H1 (cell line): Measurements from ENCODE around the gene HIBADH. TPM values are rescaled to one million over a fixed set of nuclear protein-coding genes. Genes with fewer than 3 reads are reported as not detected.

ENCODE experiments used
- CTCF ChIA-PET: fragments of 300-600 bp; sonication (Branson Sonifier 250); formaldehyde crosslinking; loops from one replicate; lab custom pipeline; 2021; ENCODE audit not compliant: partially characterized antibody; lab: Charles Lee
- POLR2A ChIA-PET: fragments of 300-600 bp; sonication (Branson Sonifier 250); formaldehyde crosslinking; loops from one replicate; lab custom pipeline; 2021; ENCODE audit warnings: inconsistent platforms; ENCODE audit not compliant: partially characterized antibody; lab: Charles Lee
- DNase-seq, 2 experiments: peaks; one replicate each; pipeline versions ENCODE4 v3.0.0 to v3.0.0-alpha.2; 2010 to 2022; ENCODE audit warnings: low spot score in 2 of 2, low read depth in 1 of 2, mixed read lengths in 1 of 2
- FAIRE-seq: peaks from 2 replicates; lab custom pipeline; 2011; peaks lifted over from hg19 to GRCh38; lab: Jason Lieb, UNC
- H2AFZ ChIP-seq: 2 replicates; pipeline ENCODE4 v1.8.1; 2012; ENCODE audit warnings: low read length, inconsistent platforms
- H2AK5ac ChIP-seq: 2 replicates; pipeline ENCODE4 v1.6.1; 2013; ENCODE audit warnings: low read depth, low read length
- H2BK120ac ChIP-seq: replicated peaks from 2 replicates; pipeline ENCODE3; 2013; ENCODE audit warnings: low read depth, low read length, inconsistent platforms
- H2BK12ac ChIP-seq: 2 replicates; pipeline ENCODE4 v1.6.1; 2013; ENCODE audit warnings: low read depth, low read length
- H2BK15ac ChIP-seq: 2 replicates; pipeline ENCODE4 v1.6.1; 2013; ENCODE audit warnings: low read length
- H2BK20ac ChIP-seq: 2 replicates; pipeline ENCODE4 v1.6.1; 2013; ENCODE audit warnings: low read length
- H2BK5ac ChIP-seq: 2 replicates; pipeline ENCODE4 v1.6.1; 2013; ENCODE audit warnings: low read depth, low read length
- H3K14ac ChIP-seq: 2 replicates; pipeline ENCODE4 v1.6.1; 2013; ENCODE audit warnings: inconsistent platforms; ENCODE audit not compliant: insufficient read length
- H3K18ac ChIP-seq: 2 replicates; pipeline ENCODE4 v1.6.1; 2013; ENCODE audit warnings: low read length; ENCODE audit errors: extremely low read depth
- H3K23ac ChIP-seq: 2 replicates; pipeline ENCODE4 v1.6.1; 2013; ENCODE audit warnings: inconsistent platforms; ENCODE audit not compliant: insufficient read length
- H3K23me2 ChIP-seq: 2 replicates; pipeline ENCODE4 v1.6.1; 2013; ENCODE audit warnings: low read depth, low read length
- H3K27ac ChIP-seq: 2 replicates; pipeline ENCODE4 v1.6.1; 2011; ENCODE audit warnings: low read depth, low read length, inconsistent platforms
- H3K27me3 ChIP-seq, 4 experiments: replicated peaks in 1 of 4; 1 replicate in 1 of 4; 2 replicates in 3 of 4; pipeline versions ENCODE4 v1.6.1 to v1.8.1; 2011 to 2013; ENCODE audit warnings: low read length in 3 of 4, mild to moderate bottlenecking in 3 of 4, inconsistent platforms in 2 of 4, mixed read lengths in 2 of 4, moderate library complexity in 1 of 4; ENCODE audit not compliant: control insufficient read depth in 3 of 4, insufficient read depth in 3 of 4; ENCODE audit errors: extremely low read depth in 1 of 4
- H3K36me3 ChIP-seq, 4 experiments: 2 replicates each; pipeline versions ENCODE4 v1.6.1 to v1.8.1; 2011 to 2013; ENCODE audit warnings: mild to moderate bottlenecking in 4 of 4, low read length in 3 of 4, moderate library complexity in 2 of 4, control low read depth in 1 of 4, inconsistent platforms in 1 of 4; ENCODE audit not compliant: insufficient read depth in 4 of 4, control insufficient read depth in 2 of 4
- H3K4ac ChIP-seq: replicated peaks from 2 replicates; pipeline ENCODE3; 2013; ENCODE audit warnings: low read length, low read depth, mixed read lengths, inconsistent platforms; ENCODE audit not compliant: insufficient read length
- H3K4me1 ChIP-seq, 4 experiments: replicated peaks in 1 of 4; 1 replicate in 1 of 4; 2 replicates in 3 of 4; pipeline versions ENCODE4 v1.6.1 to v1.8.1; 2011 to 2013; ENCODE audit warnings: low read length in 3 of 4, inconsistent platforms in 2 of 4, mixed read lengths in 1 of 4; ENCODE audit not compliant: insufficient read depth in 4 of 4, control insufficient read depth in 3 of 4
- H3K4me2 ChIP-seq, 2 experiments: 2 replicates each; pipeline versions ENCODE4 v1.6.1 to v1.8.1; 2011 to 2013; ENCODE audit warnings: low read depth in 2 of 2, low read length in 2 of 2, control low read depth in 1 of 2, inconsistent platforms in 1 of 2, mild to moderate bottlenecking in 1 of 2; ENCODE audit not compliant: insufficient read depth in 1 of 2
- H3K4me3 ChIP-seq, 4 experiments: fragments of 200-600, 300-600 bp in 1 of 4; sonication (generic), shearing (Covaris generic), sonication (Bioruptor Twin) in 1 of 4; 2 replicates each; pipeline versions ENCODE4 v1.5.1 to v1.8.1; 2011 to 2016; ENCODE audit warnings: low read length in 4 of 4, low read depth in 3 of 4, control low read depth in 2 of 4, inconsistent platforms in 2 of 4, mild to moderate bottlenecking in 2 of 4, mixed read lengths in 1 of 4, moderate library complexity in 1 of 4; ENCODE audit not compliant: insufficient read depth in 2 of 4; ENCODE audit errors: extremely low read depth in 1 of 4
- H3K56ac ChIP-seq: replicated peaks from 2 replicates; pipeline ENCODE3; 2013; ENCODE audit warnings: low read depth, mild to moderate bottlenecking, mixed read lengths, low read length, inconsistent platforms; ENCODE audit not compliant: insufficient read length
- H3K79me1 ChIP-seq: 2 replicates; pipeline ENCODE4 v1.6.1; 2013; ENCODE audit warnings: low read depth, low read length, control low read depth
- H3K79me2 ChIP-seq, 2 experiments: 2 replicates each; pipeline versions ENCODE4 v1.6.1 to v1.8.1; 2012 to 2013; ENCODE audit warnings: low read length in 2 of 2, mild to moderate bottlenecking in 2 of 2, inconsistent platforms in 1 of 2; ENCODE audit not compliant: insufficient read depth in 2 of 2, control insufficient read depth in 1 of 2
- H3K9ac ChIP-seq, 4 experiments: replicated peaks in 1 of 4; 1 replicate in 1 of 4; 2 replicates in 3 of 4; pipeline versions ENCODE4 v1.6.1 to v1.8.1; 2011 to 2013; ENCODE audit warnings: low read depth in 3 of 4, low read length in 3 of 4, control low read depth in 2 of 4, mild to moderate bottlenecking in 2 of 4, moderate library complexity in 2 of 4, inconsistent platforms in 1 of 4; ENCODE audit errors: extremely low read depth in 1 of 4
- H3K9me3 ChIP-seq, 2 experiments: 2 replicates each; pipeline versions ENCODE4 v1.6.1 to v1.8.1; 2012 to 2013; ENCODE audit warnings: mild to moderate bottlenecking in 2 of 2, moderate library complexity in 2 of 2, control low read depth in 1 of 2, inconsistent platforms in 1 of 2, low read depth in 1 of 2, low read length in 1 of 2, mixed read lengths in 1 of 2; ENCODE audit not compliant: insufficient read depth in 2 of 2
- H4K20me1 ChIP-seq, 2 experiments: replicated peaks in 1 of 2; 2 replicates each; pipeline versions ENCODE3 to v1.8.1; 2011 to 2013; ENCODE audit warnings: inconsistent platforms in 2 of 2, low read length in 2 of 2, mild to moderate bottlenecking in 1 of 2; ENCODE audit not compliant: insufficient read depth in 2 of 2, control insufficient read depth in 1 of 2
- H4K5ac ChIP-seq: 2 replicates; pipeline ENCODE4 v1.6.1; 2013; ENCODE audit warnings: low read length, low read depth, mixed read lengths, inconsistent platforms; ENCODE audit not compliant: insufficient read length
- H4K8ac ChIP-seq: 2 replicates; pipeline ENCODE4 v1.8.0; 2013; ENCODE audit warnings: mild to moderate bottlenecking, moderate library complexity, low read length, inconsistent platforms; ENCODE audit not compliant: insufficient read depth; ENCODE audit errors: extremely low read depth
- H4K91ac ChIP-seq: replicated peaks from 2 replicates; pipeline ENCODE3; 2013; ENCODE audit warnings: low read length, mixed read lengths, inconsistent platforms; ENCODE audit not compliant: insufficient read length
- E2F6 ChIP-seq: IDR thresholded peaks from 2 replicates; pipeline ENCODE4 v1.6.1; 2012; ENCODE audit warnings: inconsistent platforms
- HDAC2 ChIP-seq, 2 experiments: fragments of 300-600 bp in 1 of 2; sonication (generic) in 1 of 2; IDR thresholded peaks; 2 replicates each; pipeline ENCODE4 v1.6.1; 2011 to 2012; ENCODE audit warnings: low read depth in 2 of 2, low read length in 2 of 2, mild to moderate bottlenecking in 2 of 2, moderate library complexity in 2 of 2, borderline replicate concordance in 1 of 2, inconsistent platforms in 1 of 2
- TEAD4 ChIP-seq: IDR thresholded peaks from 2 replicates; pipeline ENCODE4 v1.6.1; 2012; ENCODE audit warnings: low read depth, low read length, inconsistent platforms, mixed read lengths
- WGBS, 2 experiments: shearing (Covaris generic) in 1 of 2; methylation state at CpG; one replicate each; pipeline versions ENCODE4 v1.1.6 to v1.1.7; 2013 to 2015; ENCODE audit warnings: low lambda C conversion rate in 2 of 2, mixed read lengths in 2 of 2, inconsistent platforms in 1 of 2, low coverage in 1 of 2, missing lambda C conversion rate in 1 of 2; ENCODE audit not compliant: insufficient replicate concordance in 2 of 2, insufficient coverage in 1 of 2, insufficient read length in 1 of 2; ENCODE audit errors: extremely low coverage in 1 of 2, missing lambda C conversion rate in 1 of 2; 5-methylcytosine and 5-hydroxymethylcytosine counted together
- polyA plus RNA-seq, 7 experiments: library from polyadenylated mRNA; depleted of rRNA in 3 of 7; stranded (reverse) in 5 of 7; unstranded in 2 of 7; fragments of >200 nt in 5 of 7; fragments of 200-250 nt in 2 of 7; gene quantifications; 1 replicate in 5 of 7; 2 replicates in 1 of 7; 4 replicates in 1 of 7; pipeline versions ENCODE4 v1.2.1 to v1.2.3, GENCODE V29; 2011 to 2013; ENCODE audit warnings: missing spikeins in 2 of 7, mixed read lengths in 2 of 7
- total RNA-seq: library from RNA; stranded (reverse); fragmentation: NEBNext Ultra II Directional; extraction: Animal tissue kit (Norgen Biotek cat#: 25700); gene quantifications from 2 replicates; pipeline ENCODE4 v1.2.1, GENCODE V29; 2021

The HIBADH gene
- total and polyA plus RNA-seq, 2 of the 8 experiments (the other 6 are each of a cell fraction or from before 2014, with no cell fraction given): 30.1 to 39.5 TPM

- no peak overlapping the region for H3K23ac ChIP-seq
- H3K23me2 ChIP-seq: no peaks in the 10 kb centered on the region
- no peak overlapping the region for H3K18ac ChIP-seq
- H3K27me3 ChIP-seq: peaks cover 0 to 1% (median 0%) of the 10 kb centered on the region in 4 experiments; a peak in 1 of 7 replicates
- H3K4me1 ChIP-seq: no peaks in the 10 kb centered on the region
- H2BK15ac ChIP-seq: no peak overlapping the region
- no peaks in the 10 kb centered on the region; the same call in 1 of the 2 replicates for H3K79me1 ChIP-seq
- H3K36me3 ChIP-seq: peaks cover 0 to 8% (median 0%) of the 10 kb centered on the region in 4 experiments; a peak in 1 of 8 replicates
- TF ChIP-seq TEAD4 (peak; percentile 69), E2F6 (no peak), HDAC2 (IDR thresholded peaks at IDR 0.05; ENCODE audit: borderline replicate concordance in 1 of 2, low read depth in 2 of 2, low read length in 2 of 2) (no peak)
- H4K8ac ChIP-seq: no peak overlapping the region
- no peak overlapping the region for H2AK5ac ChIP-seq
- no peaks in the 10 kb centered on the region for H3K9me3 ChIP-seq
- H3K79me2 ChIP-seq: no peaks in the 10 kb centered on the region
- no peak overlapping the region for H3K4ac ChIP-seq
- FAIRE-seq: peak; percentile 42
- H3K4me2 ChIP-seq: no peak overlapping the region
- no peak overlapping the region for H3K9ac ChIP-seq
- H2AFZ ChIP-seq: no peak overlapping the region
- H2BK20ac ChIP-seq: no peak overlapping the region
- H4K20me1 ChIP-seq: no peaks in the 10 kb centered on the region
- CTCF ChIA-PET: no interaction called here
- no peak overlapping the region for H4K5ac ChIP-seq
- POLR2A ChIA-PET: no interaction called here
- H2BK5ac ChIP-seq: no peak overlapping the region
- no peak overlapping the region for H2BK12ac ChIP-seq
- no peak overlapping the region for H4K91ac ChIP-seq
- no peak overlapping the region for H3K27ac ChIP-seq
- H3K14ac ChIP-seq: no peak overlapping the region
- 100% methylated on average over 1 of the region's 1 CpG; no CpG with 5 or more reads in 1 of the 2 experiments for WGBS, 2 experiments
- no peak overlapping the region for H2BK120ac ChIP-seq
- no peak for DNase-seq
- H3K4me3 ChIP-seq: no peak overlapping the region
- H3K56ac ChIP-seq: no peak overlapping the region
These were observed 35.5 kb downstream of the HIBADH start for GRCh38 chr7:27627146-27627545.
